GM23338 (cell line): ENCODE data around the gene GYS2. TPM values are rescaled to one million over a fixed set of nuclear protein-coding genes. Genes with fewer than 3 reads are reported as not detected.

Experiments
- ATAC-seq: fragments of 200-7000 bp; cut with Tn5 transposase; 3 replicates; pipeline ENCODE4 v1.9.1; 2020
- DNase-seq: peaks from one replicate; pipeline ENCODE4 v3.0.0-alpha.2; 2015; ENCODE audit warnings: low spot score
- H2AFZ ChIP-seq: fragments of 200-600 bp; sonication (generic); 2 replicates; pipeline ENCODE4 v1.8.0; 2016; ENCODE audit warnings: antibody characterized with exemption, mild to moderate bottlenecking, moderate library complexity
- H3F3A ChIP-seq: fragments of 200-600 bp; sonication (generic); replicated peaks from 2 replicates; pipeline ENCODE4 v1.8.0; 2017; ENCODE audit warnings: antibody characterized with exemption, mixed run types, low read depth
- H3K27ac ChIP-seq: fragments of 200-600 bp; sonication (generic); 2 replicates; pipeline ENCODE4 v1.6.1; 2016; ENCODE audit warnings: low read depth
- H3K27me3 ChIP-seq: fragments of 200-600 bp; sonication (generic); 2 replicates; pipeline ENCODE4 v1.8.0; 2016; ENCODE audit warnings: mild to moderate bottlenecking, mixed run types, moderate library complexity; ENCODE audit not compliant: insufficient read depth
- H3K36me3 ChIP-seq: fragments of 200-600 bp; sonication (generic); 2 replicates; pipeline ENCODE4 v1.8.0; 2016; ENCODE audit warnings: mild to moderate bottlenecking; ENCODE audit not compliant: insufficient read depth
- H3K4me1 ChIP-seq: fragments of 200-600 bp; sonication (generic); 2 replicates; pipeline ENCODE4 v1.8.0; 2016; ENCODE audit warnings: mild to moderate bottlenecking, moderate library complexity; ENCODE audit not compliant: insufficient read depth
- H3K4me2 ChIP-seq: fragments of 200-600 bp; sonication (generic); 2 replicates; pipeline ENCODE4 v1.7.1; 2017; ENCODE audit warnings: mixed run types
- H3K4me3 ChIP-seq: fragments of 200-600 bp; sonication (generic); 2 replicates; pipeline ENCODE4 v1.6.1; 2016; ENCODE audit warnings: mixed run types
- H3K79me2 ChIP-seq: fragments of 200-600 bp; sonication (generic); replicated peaks from 2 replicates; pipeline ENCODE4 v1.8.0; 2017; ENCODE audit warnings: mild to moderate bottlenecking; ENCODE audit not compliant: insufficient read depth
- H3K9me2 ChIP-seq: fragments of 200-600 bp; sonication (generic); 2 replicates; pipeline ENCODE4 v1.8.0; 2017; ENCODE audit not compliant: insufficient read depth
- H4K20me1 ChIP-seq: fragments of 200-600 bp; sonication (generic); replicated peaks from 2 replicates; pipeline ENCODE4 v1.8.0; 2017; ENCODE audit warnings: mild to moderate bottlenecking; ENCODE audit not compliant: insufficient read depth
- H3K27ac Mint-ChIP-seq: 2 replicates; pipeline ENCODE4 v1.8.0; 2020; ENCODE audit warnings: inconsistent platforms, mild to moderate bottlenecking, moderate library complexity, mixed read lengths
- H3K27me3 Mint-ChIP-seq: 3 replicates; pipeline ENCODE4 v1.8.0; 2022; ENCODE audit warnings: low read depth, mild to moderate bottlenecking, moderate library complexity, mixed read lengths, inconsistent platforms; ENCODE audit not compliant: insufficient read depth, poor library complexity
- H3K36me3 Mint-ChIP-seq: 3 replicates; pipeline ENCODE4 v1.8.0; 2021; ENCODE audit warnings: low read depth, mild to moderate bottlenecking, inconsistent platforms, moderate library complexity, mixed read lengths
- H3K4me1 Mint-ChIP-seq: 3 replicates; pipeline ENCODE4 v1.8.0; 2020; ENCODE audit warnings: mild to moderate bottlenecking, inconsistent platforms, mixed read lengths
- H3K4me3 Mint-ChIP-seq: 3 replicates; pipeline ENCODE4 v1.8.0; 2021; ENCODE audit warnings: moderate library complexity, mild to moderate bottlenecking, inconsistent platforms, mixed read lengths
- H3K9me3 Mint-ChIP-seq: 3 replicates; pipeline ENCODE4 v1.8.0; 2020; ENCODE audit warnings: moderate library complexity, mild to moderate bottlenecking, inconsistent platforms, mixed read lengths
- CREB1 ChIP-seq: fragments of 250-450 bp; sonication (Bioruptor Pico); IDR thresholded peaks from 2 replicates; pipeline ENCODE4 v1.5.0; 2020; ENCODE audit warnings: low read depth, mild to moderate bottlenecking, moderate library complexity
- CTCF ChIP-seq, 2 experiments: fragments of 200-600 bp in 1 of 2; sonication (generic) in 1 of 2; conservative IDR thresholded peaks; 2 replicates each; pipeline versions ENCODE4 v1.5.1 to v1.6.1; 2016 to 2017; ENCODE audit warnings: antibody characterized with exemption in 2 of 2, low read depth in 2 of 2, mild to moderate bottlenecking in 2 of 2, moderate library complexity in 1 of 2
- EZH2 ChIP-seq: fragments of 200-600 bp; sonication (generic); IDR thresholded peaks from one replicate; pipeline ENCODE4 v1.8.0; 2017; ENCODE audit warnings: antibody characterized with exemption, mild to moderate bottlenecking, low read depth; ENCODE audit not compliant: unreplicated experiment
- EZH2phosphoT487 ChIP-seq: fragments of 200-600 bp; sonication (generic); IDR thresholded peaks from one replicate; pipeline ENCODE4 v1.8.1; 2018; ENCODE audit warnings: antibody characterized with exemption; ENCODE audit not compliant: unreplicated experiment
- JUNB ChIP-seq: IDR thresholded peaks from one replicate; pipeline ENCODE4 v1.6.1; 2016; ENCODE audit warnings: antibody characterized with exemption; ENCODE audit not compliant: unreplicated experiment
- NANOG ChIP-seq: IDR thresholded peaks from 2 replicates; pipeline ENCODE4 v1.6.1; 2016; ENCODE audit warnings: antibody characterized with exemption, borderline replicate concordance
- POLR2AphosphoS5 ChIP-seq: IDR thresholded peaks from 2 replicates; pipeline ENCODE4 v1.6.1; 2016; ENCODE audit warnings: antibody characterized with exemption, low read depth
- REST ChIP-seq: IDR thresholded peaks from one replicate; pipeline ENCODE4 v1.6.1; 2018; ENCODE audit warnings: antibody characterized with exemption; ENCODE audit not compliant: unreplicated experiment
- STAT1 ChIP-seq: IDR thresholded peaks from one replicate; pipeline ENCODE4 v1.6.1; 2016; ENCODE audit warnings: antibody characterized with exemption; ENCODE audit not compliant: unreplicated experiment
- ZNF114 ChIP-seq: fragments of 250-450 bp; sonication (Bioruptor Pico); IDR thresholded peaks from 2 replicates; pipeline ENCODE4 v1.5.0; 2020; ENCODE audit warnings: mild to moderate bottlenecking, moderate library complexity
- ZNF331 ChIP-seq: fragments of 250-450 bp; sonication (Bioruptor Pico); IDR thresholded peaks from 2 replicates; pipeline ENCODE4 v1.5.0; 2020; ENCODE audit warnings: low read depth, mild to moderate bottlenecking, moderate library complexity
- polyA plus RNA-seq: library from polyadenylated mRNA; unstranded; fragments of >200 nt; fragmentation: Nextera tagmentation; extraction: Ambion mirVana; gene quantifications from 2 replicates; pipeline ENCODE4 v1.2.1, GENCODE V29; 2016
- total RNA-seq: library from RNA; depleted of rRNA; stranded (reverse); fragments of >200 nt; shearing (Covaris generic); gene quantifications from 2 replicates; pipeline ENCODE4 v1.2.3, GENCODE V29; 2014
- TF ChIP-seq, protein P1 (sequence below): IDR thresholded peaks from 2 replicates; pipeline ENCODE4 v1.6.1; 2016; ENCODE audit warnings: antibody characterized with exemption
- TF ChIP-seq, protein P2 (sequence below): fragments of 250-450 bp; sonication (Bioruptor Pico); IDR thresholded peaks from 2 replicates; pipeline ENCODE4 v1.5.0; 2020; ENCODE audit warnings: mild to moderate bottlenecking, moderate library complexity

The GYS2 gene
- total and polyA plus RNA-seq, 2 experiments from 2014 or later: not detected

DNA sequence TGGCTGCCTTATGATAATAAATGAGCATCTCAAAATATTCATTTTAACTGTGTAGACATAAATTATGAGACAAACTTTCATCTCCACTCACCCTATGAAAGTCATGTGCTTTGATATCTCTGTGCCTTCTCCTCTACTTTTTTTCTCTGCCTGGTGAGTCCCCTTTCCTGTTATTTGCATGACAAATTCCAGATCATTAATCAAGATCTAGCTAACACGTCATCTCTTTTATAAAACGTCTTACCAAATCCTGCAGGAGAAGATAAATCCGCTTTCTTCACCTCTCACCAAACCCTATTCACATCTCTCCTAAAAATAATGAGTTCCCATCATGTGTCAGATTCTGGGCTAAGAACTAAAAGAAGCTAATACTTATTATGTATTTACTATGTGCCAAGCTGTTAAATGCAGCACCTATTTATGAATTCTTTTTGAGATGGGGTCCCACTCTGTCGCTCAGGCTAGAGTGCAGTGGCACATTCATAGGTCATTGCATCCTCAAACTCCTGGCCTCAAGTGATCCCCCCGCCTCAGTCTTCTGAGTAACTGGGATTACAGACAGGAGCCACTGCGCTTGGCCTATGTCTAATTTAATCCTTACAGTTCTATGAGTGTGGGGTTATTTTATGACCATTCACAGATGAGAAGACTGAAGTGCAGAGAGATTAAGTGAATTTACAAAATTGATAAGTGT is 51.9 kb downstream of the GYS2 start:
- H4K20me1 ChIP-seq: no peaks in the 10 kb centered on the region
- H3K27ac ChIP-seq: no peak overlapping the region
- TF ChIP-seq REST: no peak
- no peak for TF ChIP-seq ZNF331 (CRISPR knock-in tag)
- TF ChIP-seq STAT1: no peak
- TF ChIP-seq NANOG: no peak
- TF ChIP-seq POLR2AphosphoS5: no peak
- TF ChIP-seq, protein P1, sequence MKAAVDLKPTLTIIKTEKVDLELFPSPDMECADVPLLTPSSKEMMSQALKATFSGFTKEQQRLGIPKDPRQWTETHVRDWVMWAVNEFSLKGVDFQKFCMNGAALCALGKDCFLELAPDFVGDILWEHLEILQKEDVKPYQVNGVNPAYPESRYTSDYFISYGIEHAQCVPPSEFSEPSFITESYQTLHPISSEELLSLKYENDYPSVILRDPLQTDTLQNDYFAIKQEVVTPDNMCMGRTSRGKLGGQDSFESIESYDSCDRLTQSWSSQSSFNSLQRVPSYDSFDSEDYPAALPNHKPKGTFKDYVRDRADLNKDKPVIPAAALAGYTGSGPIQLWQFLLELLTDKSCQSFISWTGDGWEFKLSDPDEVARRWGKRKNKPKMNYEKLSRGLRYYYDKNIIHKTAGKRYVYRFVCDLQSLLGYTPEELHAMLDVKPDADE: no peak
- TF ChIP-seq CREB1 (CRISPR knock-in tag): no peak
- TF ChIP-seq, protein P2, sequence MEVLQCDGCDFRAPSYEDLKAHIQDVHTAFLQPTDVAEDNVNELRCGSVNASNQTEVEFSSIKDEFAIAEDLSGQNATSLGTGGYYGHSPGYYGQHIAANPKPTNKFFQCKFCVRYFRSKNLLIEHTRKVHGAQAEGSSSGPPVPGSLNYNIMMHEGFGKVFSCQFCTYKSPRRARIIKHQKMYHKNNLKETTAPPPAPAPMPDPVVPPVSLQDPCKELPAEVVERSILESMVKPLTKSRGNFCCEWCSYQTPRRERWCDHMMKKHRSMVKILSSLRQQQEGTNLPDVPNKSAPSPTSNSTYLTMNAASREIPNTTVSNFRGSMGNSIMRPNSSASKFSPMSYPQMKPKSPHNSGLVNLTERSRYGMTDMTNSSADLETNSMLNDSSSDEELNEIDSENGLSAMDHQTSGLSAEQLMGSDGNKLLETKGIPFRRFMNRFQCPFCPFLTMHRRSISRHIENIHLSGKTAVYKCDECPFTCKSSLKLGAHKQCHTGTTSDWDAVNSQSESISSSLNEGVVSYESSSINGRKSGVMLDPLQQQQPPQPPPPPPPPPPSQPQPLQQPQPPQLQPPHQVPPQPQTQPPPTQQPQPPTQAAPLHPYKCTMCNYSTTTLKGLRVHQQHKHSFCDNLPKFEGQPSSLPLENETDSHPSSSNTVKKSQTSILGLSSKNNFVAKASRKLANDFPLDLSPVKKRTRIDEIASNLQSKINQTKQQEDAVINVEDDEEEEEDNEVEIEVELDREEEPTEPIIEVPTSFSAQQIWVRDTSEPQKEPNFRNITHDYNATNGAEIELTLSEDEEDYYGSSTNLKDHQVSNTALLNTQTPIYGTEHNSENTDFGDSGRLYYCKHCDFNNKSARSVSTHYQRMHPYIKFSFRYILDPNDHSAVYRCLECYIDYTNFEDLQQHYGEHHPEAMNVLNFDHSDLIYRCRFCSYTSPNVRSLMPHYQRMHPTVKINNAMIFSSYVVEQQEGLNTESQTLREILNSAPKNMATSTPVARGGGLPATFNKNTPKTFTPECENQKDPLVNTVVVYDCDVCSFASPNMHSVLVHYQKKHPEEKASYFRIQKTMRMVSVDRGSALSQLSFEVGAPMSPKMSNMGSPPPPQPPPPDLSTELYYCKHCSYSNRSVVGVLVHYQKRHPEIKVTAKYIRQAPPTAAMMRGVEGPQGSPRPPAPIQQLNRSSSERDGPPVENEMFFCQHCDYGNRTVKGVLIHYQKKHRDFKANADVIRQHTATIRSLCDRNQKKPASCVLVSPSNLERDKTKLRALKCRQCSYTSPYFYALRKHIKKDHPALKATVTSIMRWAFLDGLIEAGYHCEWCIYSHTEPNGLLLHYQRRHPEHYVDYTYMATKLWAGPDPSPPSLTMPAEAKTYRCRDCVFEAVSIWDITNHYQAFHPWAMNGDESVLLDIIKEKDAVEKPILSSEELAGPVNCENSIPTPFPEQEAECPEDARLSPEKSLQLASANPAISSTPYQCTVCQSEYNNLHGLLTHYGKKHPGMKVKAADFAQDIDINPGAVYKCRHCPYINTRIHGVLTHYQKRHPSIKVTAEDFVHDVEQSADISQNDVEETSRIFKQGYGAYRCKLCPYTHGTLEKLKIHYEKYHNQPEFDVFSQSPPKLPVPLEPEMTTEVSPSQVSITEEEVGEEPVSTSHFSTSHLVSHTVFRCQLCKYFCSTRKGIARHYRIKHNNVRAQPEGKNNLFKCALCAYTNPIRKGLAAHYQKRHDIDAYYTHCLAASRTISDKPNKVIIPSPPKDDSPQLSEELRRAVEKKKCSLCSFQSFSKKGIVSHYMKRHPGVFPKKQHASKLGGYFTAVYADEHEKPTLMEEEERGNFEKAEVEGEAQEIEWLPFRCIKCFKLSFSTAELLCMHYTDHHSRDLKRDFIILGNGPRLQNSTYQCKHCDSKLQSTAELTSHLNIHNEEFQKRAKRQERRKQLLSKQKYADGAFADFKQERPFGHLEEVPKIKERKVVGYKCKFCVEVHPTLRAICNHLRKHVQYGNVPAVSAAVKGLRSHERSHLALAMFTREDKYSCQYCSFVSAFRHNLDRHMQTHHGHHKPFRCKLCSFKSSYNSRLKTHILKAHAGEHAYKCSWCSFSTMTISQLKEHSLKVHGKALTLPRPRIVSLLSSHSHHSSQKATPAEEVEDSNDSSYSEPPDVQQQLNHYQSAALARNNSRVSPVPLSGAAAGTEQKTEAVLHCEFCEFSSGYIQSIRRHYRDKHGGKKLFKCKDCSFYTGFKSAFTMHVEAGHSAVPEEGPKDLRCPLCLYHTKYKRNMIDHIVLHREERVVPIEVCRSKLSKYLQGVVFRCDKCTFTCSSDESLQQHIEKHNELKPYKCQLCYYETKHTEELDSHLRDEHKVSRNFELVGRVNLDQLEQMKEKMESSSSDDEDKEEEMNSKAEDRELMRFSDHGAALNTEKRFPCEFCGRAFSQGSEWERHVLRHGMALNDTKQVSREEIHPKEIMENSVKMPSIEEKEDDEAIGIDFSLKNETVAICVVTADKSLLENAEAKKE (CRISPR knock-in tag): no peak
- TF ChIP-seq EZH2phosphoT487: no peak
- no peak for TF ChIP-seq JUNB
- TF ChIP-seq ZNF114 (CRISPR knock-in tag): no peak
- no peak for TF ChIP-seq CTCF (conservative IDR thresholded peaks at IDR 0.05; ENCODE audit: low read depth in 2 of 2)
- TF ChIP-seq EZH2: no peak
- no peaks in the 10 kb centered on the region for H3K4me1 ChIP-seq
- no peak overlapping the region for H3K4me3 ChIP-seq
- H3K4me2 ChIP-seq: no peak overlapping the region
- Mint-ChIP-seq H3K4me3 (no peak overlapping the region), H3K27me3 (peaks cover 3% of the 10 kb centered on the region), H3K36me3 (no peaks in the 10 kb centered on the region), H3K9me3 (no peaks in the 10 kb centered on the region), H3K27ac (no peak overlapping the region), H3K4me1 (no peaks in the 10 kb centered on the region)
- H3K79me2 ChIP-seq: no peaks in the 10 kb centered on the region
- ATAC-seq (no peak), DNase-seq (no peak)
- H2AFZ ChIP-seq: no peak overlapping the region
- no peaks in the 10 kb centered on the region for H3K36me3 ChIP-seq
- no peaks in the 10 kb centered on the region for H3F3A ChIP-seq
- H3K27me3 ChIP-seq: no peaks in the 10 kb centered on the region
- no peaks in the 10 kb centered on the region for H3K9me2 ChIP-seq
